GM19099 (cell line): ENCODE measurements around the gene CRIM1.

ENCODE experiments used
- POLR2A ChIP-seq: IDR thresholded peaks from 3 replicates; pipeline ENCODE4 v1.6.1; 2011; ENCODE audit warnings: low read depth; ENCODE audit not compliant: insufficient read length; ENCODE audit errors: extremely low read depth

CRIM1 gene

GRCh38 chr2:36464006-36464721, 108.6 kb downstream of the CRIM1 start:
- no peak for TF ChIP-seq POLR2A

DNA sequence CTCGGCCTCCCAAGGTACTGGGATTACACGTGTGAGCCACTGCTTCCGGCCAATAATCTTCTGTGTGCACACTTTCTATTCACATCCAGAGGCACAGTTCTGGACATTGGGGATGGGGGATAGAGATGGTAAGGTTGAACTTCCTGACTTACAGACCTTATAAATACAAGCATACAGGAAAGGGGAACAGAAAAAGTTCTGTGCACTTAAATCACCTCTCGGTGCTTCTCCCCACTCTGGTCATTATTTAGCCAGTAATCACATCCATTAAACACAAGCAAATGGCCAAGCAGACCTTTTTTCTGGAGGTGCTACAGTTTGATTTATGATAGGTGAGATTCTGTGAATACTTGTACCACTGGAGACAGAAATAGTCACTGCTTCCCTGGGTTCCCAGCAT, 110.6 kb downstream of the CRIM1 start:
- no peak for TF ChIP-seq POLR2A

DNA sequence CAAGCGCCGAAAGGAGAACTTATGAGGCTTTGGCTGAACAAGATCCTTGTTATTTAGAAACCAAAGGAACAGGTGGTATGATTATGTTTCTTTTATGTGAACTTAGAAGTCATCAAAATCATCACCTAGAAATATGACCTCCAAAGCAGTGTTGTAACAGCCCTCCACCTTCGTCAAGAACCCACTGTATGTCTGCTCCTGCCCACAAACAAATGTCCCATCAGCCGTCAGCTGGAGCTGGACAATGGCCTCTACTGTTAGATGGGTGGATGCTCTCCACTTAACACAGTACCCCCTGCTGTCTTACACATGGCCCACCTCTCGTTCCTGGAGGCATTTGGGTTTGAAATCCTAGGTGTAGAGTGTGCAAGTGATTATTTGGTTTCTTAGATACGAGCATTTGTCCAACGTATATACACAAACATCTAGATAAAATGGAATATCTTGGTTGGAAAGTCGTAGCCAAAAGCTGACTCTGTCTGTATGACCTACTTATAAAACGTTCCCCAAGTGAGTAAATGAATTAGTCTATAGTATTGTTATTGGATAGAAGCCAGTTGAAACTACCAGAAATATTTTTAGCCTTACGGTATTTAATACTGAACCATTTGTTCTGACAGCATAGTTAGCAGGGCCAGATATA, 113.0 kb downstream of the CRIM1 start:
- no peak for TF ChIP-seq POLR2A

DNA sequence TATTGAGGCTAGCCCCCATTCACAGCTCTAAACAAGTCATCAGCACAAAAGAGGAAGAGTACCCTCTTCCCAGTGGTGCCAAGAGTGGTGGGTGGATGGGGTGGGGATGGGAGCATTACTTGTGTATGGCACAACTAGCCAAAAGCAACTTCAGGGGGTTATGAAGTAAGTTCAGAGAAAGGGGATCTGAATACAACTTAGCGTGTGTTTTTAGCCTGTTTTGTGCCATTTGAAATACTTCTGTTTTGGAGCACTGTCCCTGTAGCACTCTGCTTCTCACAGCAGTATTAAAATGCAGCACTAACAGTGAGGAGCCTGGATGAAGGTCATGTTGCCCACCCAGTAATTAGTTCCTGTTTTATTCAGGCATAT, 113.5 kb downstream of the CRIM1 start:
- no peak for TF ChIP-seq POLR2A

- no peak for TF ChIP-seq POLR2A
Measured at GRCh38 chr2:36469710-36470109, 114.1 kb downstream of the CRIM1 start.

DNA sequence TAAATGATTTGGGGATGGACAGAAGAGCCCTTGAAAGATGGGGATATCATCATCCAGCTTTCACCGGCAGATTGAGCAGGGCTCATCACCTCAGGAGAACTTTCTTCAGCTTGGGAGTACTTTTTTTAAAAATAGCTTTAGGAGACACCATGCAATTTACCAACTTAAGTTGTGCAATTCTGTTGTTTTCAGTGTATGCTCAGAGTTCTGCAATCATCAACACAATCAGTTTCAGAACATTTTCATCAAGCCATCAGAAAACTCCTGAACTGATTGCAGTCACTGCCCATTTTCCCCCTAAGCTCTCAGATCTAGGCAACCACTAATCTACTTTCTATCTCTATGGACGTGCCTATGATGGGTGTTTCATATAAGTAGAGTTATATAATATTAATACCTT, 117.7 kb downstream of the CRIM1 start:
- no peak for TF ChIP-seq POLR2A

- no peak for TF ChIP-seq POLR2A
Measured at GRCh38 chr2:36476411-36476810, 120.8 kb downstream of the CRIM1 start.

DNA sequence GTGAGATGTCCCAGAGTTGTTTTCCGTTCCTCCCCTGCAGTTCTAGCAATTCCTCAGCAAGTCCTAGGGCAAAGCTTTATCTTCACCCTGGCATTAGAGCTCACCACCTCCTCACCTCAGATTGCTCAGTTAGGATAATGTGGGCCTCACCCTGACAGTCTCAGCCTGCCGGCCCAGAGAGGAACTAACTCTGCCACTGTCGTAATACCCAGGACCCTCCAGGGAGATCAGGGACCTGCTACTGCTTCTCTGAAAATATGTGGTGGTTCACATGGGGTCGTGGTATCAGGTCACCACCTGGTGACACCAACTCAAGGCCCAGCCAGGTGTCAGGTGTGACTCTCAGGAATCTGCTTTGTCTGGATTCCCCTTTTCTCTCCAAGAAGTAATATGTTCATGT, 121.7 kb downstream of the CRIM1 start:
- TF ChIP-seq POLR2A, result no peak

- TF ChIP-seq POLR2A, result no peak
Measured at GRCh38 chr2:36477746-36478145, 122.2 kb downstream of the CRIM1 start.

DNA sequence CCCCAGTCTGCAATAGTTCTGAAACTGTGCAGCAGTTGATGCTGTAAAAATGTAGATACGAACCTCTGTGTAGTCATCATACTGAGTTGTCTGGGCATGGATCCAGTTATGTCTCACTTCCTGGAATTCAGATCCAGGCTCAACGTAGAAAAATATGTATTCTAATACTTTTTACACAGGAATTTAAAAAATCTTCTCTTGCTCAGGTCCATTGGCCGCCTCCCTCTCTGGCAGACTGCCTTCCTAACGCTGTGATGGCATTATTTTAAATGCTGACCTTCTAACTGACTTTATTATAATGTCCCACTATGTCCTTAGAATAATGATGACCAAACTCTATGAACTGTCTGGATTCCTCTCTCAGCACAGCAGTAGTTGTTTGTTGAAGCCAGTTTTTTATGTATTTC, 122.8 kb downstream of the CRIM1 start:
- TF ChIP-seq POLR2A, result no peak

DNA sequence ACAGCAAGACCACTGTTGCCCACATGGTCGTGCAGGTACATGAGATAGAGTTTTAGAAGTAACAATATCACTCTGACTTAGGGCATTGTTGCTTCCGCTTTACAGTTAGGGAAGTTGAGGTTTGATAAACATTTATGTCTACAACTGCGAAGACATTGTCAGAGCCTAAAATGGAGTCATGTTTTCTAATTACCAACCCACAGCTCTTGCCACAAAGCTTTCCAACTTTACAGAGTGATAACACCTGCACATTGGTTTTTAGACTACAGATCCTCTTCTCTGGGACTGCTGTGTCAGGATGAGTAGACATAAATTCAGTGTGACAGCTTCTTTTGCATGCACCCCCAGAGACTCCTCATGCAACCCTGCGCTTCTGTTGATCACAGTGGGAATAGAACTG, 123.4 kb downstream of the CRIM1 start:
- no peak for TF ChIP-seq POLR2A

DNA sequence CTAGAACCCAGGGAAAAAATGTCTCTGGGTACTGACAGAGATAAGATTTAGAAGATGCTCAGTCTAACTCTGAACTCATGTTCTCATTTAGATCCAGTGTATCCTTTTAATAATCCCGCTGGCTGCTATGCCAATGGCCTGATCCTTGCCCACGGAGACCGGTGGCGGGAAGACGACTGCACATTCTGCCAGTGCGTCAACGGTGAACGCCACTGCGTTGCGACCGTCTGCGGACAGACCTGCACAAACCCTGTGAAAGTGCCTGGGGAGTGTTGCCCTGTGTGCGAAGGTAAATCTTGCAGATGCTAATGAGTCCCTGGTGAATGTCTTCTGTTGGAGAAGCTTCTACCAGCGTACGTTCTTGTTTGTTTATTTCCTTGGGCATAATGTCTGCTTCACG, 123.8 kb downstream of the CRIM1 start:
- TF ChIP-seq POLR2A, result no peak

GRCh38 chr2:36480028-36480427, 124.5 kb downstream of the CRIM1 start:
- TF ChIP-seq POLR2A, result no peak

GRCh38 chr2:36480636-36481035, 125.1 kb downstream of the CRIM1 start:
- no peak for TF ChIP-seq POLR2A

DNA sequence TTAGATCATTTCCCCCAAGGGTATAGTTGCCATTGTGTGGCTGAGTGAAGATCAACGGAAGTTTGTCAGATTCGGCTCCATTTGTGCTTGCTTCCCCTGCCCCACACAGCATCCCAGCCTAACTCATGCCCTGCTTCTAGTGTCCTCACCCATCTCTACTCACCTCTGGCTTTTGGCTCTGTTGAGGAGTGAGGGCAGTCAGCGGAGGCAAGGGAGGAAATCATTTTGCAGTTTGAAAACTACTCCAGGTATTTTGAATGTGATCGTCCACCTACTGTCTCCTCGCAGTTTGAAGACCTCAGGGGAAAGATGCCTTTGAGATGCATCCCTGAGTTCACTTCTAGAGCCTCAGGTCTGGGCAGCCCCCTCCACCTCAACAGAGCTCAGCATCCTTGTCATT, 126.1 kb downstream of the CRIM1 start:
- TF ChIP-seq POLR2A, result no peak

DNA sequence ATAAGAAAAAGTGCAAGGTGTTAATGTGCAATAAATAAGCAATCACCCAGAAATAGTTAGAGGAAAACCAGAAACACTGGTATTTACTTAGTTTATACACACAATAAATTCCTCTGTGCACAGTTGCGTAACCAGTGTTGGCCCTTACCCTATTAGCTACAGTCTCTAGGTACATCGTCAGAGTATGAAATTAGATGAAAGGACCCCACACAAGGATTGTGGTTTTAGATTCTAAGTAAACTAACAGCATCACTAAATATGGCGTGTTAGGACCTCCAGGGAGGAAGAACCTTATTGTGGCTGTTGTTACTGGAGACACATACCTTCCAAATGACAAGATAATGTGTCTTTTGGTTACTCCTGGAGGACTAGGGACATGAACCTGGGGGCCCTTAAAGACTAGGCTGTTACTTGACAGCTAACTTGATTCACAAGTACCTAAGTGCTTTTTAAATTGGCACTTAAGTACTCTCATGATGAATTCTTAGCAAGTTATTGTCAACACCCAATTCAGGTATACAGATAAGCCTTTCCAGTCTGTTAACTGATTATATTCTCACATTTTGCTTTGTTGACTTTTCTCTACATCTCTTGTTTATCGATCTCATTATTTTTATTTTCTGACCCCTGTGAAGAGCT, 127.1 kb downstream of the CRIM1 start:
- TF ChIP-seq POLR2A, result no peak

- no peak for TF ChIP-seq POLR2A
Measured at GRCh38 chr2:36483290-36483689, 127.7 kb downstream of the CRIM1 start.

- no peak for TF ChIP-seq POLR2A
Measured at GRCh38 chr2:36484454-36484853, 128.9 kb downstream of the CRIM1 start.
